ENCODE data around the gene USP37. TPM values are rescaled to one million over a fixed set of nuclear protein-coding genes. Genes with fewer than 3 reads are reported as not detected.
"Not testable (repeated sequence)": the region's sequence is repeated elsewhere in the genome, so short reads cannot be mapped to it uniquely, and the experiment has no call there.

The USP37 gene
- polyA plus RNA-seq, 6 donors from 2014 or later: 3.0 to 19.1 (median 12.3) TPM

GRCh38 chr2:218536804-218537494 lies 31.2 kb downstream of the USP37 start:
- Mint-ChIP-seq H3K4me1 (peaks cover 0 to 7% (median 0%) of the 10 kb centered on the region in 3 donors), H3K9me3 (no peaks in the 10 kb centered on the region), H3K4me3 (no peak overlapping the region), H3K36me3 (peaks cover 14 to 39% of the 10 kb centered on the region in 2 donors), H3K27me3 (no peaks in the 10 kb centered on the region), H3K27ac (peak overlapping the region in 1 of 6 donors; percentile 26)
- no peak for DNase-seq
- no peak for ATAC-seq (ENCODE audit: low read depth in 2 of 2)

- DNase-seq: no peak
- Mint-ChIP-seq H3K4me3 (no peak overlapping the region), H3K36me3 (peaks cover 39 to 42% of the 10 kb centered on the region in 2 donors), H3K27me3 (no peaks in the 10 kb centered on the region), H3K27ac (no peak overlapping the region), H3K9me3 (peaks cover 0 to 5% (median 3%) of the 10 kb centered on the region in 7 donors), H3K4me1 (no peaks in the 10 kb centered on the region)
- no peak for ATAC-seq (ENCODE audit: low read depth in 2 of 2)
Observed at GRCh38 chr2:218529990-218530389, 38.2 kb downstream of the USP37 start.

GRCh38 chr2:218528409-218528808 lies 39.7 kb downstream of the USP37 start:
- H3K27me3 Mint-ChIP-seq; H3K27ac Mint-ChIP-seq; ATAC-seq (ENCODE audit: low read depth in 2 of 2); DNase-seq; H3K4me1 Mint-ChIP-seq; H3K4me3 Mint-ChIP-seq: not testable (repeated sequence)
- Mint-ChIP-seq H3K9me3 (peaks cover 0 to 13% (median 4%) of the 10 kb centered on the region in 7 donors), H3K36me3 (peaks cover 44 to 45% of the 10 kb centered on the region in 2 donors)

GRCh38 chr2:218523651-218524050 lies 44.5 kb downstream of the USP37 start:
- H3K4me3 Mint-ChIP-seq: no peak overlapping the region
- H3K36me3 Mint-ChIP-seq: peaks cover 27 to 45% of the 10 kb centered on the region in 2 donors
- peaks cover 0 to 13% (median 4%) of the 10 kb centered on the region in 7 donors for H3K9me3 Mint-ChIP-seq
- H3K27me3 Mint-ChIP-seq: no peaks in the 10 kb centered on the region
- ATAC-seq (ENCODE audit: low read depth in 2 of 2): no peak
- no peaks in the 10 kb centered on the region for H3K4me1 Mint-ChIP-seq
- DNase-seq: no peak
- H3K27ac Mint-ChIP-seq: no peak overlapping the region

- Mint-ChIP-seq H3K27ac (no peak overlapping the region), H3K27me3 (no peaks in the 10 kb centered on the region), H3K4me3 (no peak overlapping the region), H3K4me1 (peaks cover 0 to 3% (median 0%) of the 10 kb centered on the region in 3 donors), H3K9me3 (peaks cover 0 to 5% (median 0%) of the 10 kb centered on the region in 7 donors), H3K36me3 (peaks cover 11 to 18% of the 10 kb centered on the region in 2 donors)
- ATAC-seq (ENCODE audit: low read depth in 2 of 2): no peak
- no peak for DNase-seq
Observed at GRCh38 chr2:218518876-218519275, 49.3 kb downstream of the USP37 start.

- no peaks in the 10 kb centered on the region for H3K9me3 Mint-ChIP-seq
Observed at GRCh38 chr2:218517434-218518206, 50.5 kb downstream of the USP37 start.

GRCh38 chr2:218516614-218517013 lies 51.5 kb downstream of the USP37 start:
- H3K4me3 Mint-ChIP-seq: no peak overlapping the region
- ATAC-seq (ENCODE audit: low read depth in 2 of 2) (no peak), DNase-seq (peak; percentile 17)
- no peaks in the 10 kb centered on the region for H3K9me3 Mint-ChIP-seq
- no peak overlapping the region for H3K27ac Mint-ChIP-seq
- peaks cover 10% of the 10 kb centered on the region in 2 donors for H3K36me3 Mint-ChIP-seq
- peaks cover 0 to 3% (median 0%) of the 10 kb centered on the region in 3 donors for H3K4me1 Mint-ChIP-seq
- no peaks in the 10 kb centered on the region for H3K27me3 Mint-ChIP-seq

More at GRCh38 chr2:218517434-218518206, 50.5 kb downstream of the USP37 start:
- peaks cover 10 to 12% of the 10 kb centered on the region in 2 donors for H3K36me3 Mint-ChIP-seq
- no peaks in the 10 kb centered on the region for H3K27me3 Mint-ChIP-seq
- ATAC-seq (ENCODE audit: low read depth in 2 of 2) (no peak), DNase-seq (no peak)
- H3K4me3 Mint-ChIP-seq: no peak overlapping the region
- H3K27ac Mint-ChIP-seq: peak overlapping the region in 2 of 6 donors; percentile 32 to 52
- peaks cover 0 to 3% (median 0%) of the 10 kb centered on the region in 3 donors for H3K4me1 Mint-ChIP-seq

GRCh38 chr2:218513676-218514075 lies 54.5 kb downstream of the USP37 start:
- H3K9me3 Mint-ChIP-seq: no peaks in the 10 kb centered on the region
- H3K27me3 Mint-ChIP-seq: no peaks in the 10 kb centered on the region
- H3K4me3 Mint-ChIP-seq: no peak overlapping the region
- ATAC-seq (ENCODE audit: low read depth in 2 of 2): no peak
- peak overlapping the region in 1 of 6 donors; percentile 16 for H3K27ac Mint-ChIP-seq
- peaks cover 0 to 3% (median 0%) of the 10 kb centered on the region in 3 donors for H3K4me1 Mint-ChIP-seq
- peaks cover 0 to 12% of the 10 kb centered on the region in 2 donors for H3K36me3 Mint-ChIP-seq
- DNase-seq: no peak

GRCh38 chr2:218508299-218508698 lies 59.9 kb downstream of the USP37 start:
- Mint-ChIP-seq H3K9me3 (no peaks in the 10 kb centered on the region), H3K27me3 (no peaks in the 10 kb centered on the region), H3K36me3 (peaks cover 6 to 31% of the 10 kb centered on the region in 2 donors), H3K4me1 (no peaks in the 10 kb centered on the region), H3K27ac (peak overlapping the region in 1 of 6 donors; percentile 1), H3K4me3 (no peak overlapping the region)
- no peak for ATAC-seq (ENCODE audit: low read depth in 2 of 2)
- DNase-seq: no peak

GRCh38 chr2:218505754-218506371 lies 62.3 kb downstream of the USP37 start:
- Mint-ChIP-seq H3K36me3 (peaks cover 6 to 38% of the 10 kb centered on the region in 2 donors), H3K27ac (peak overlapping the region in 1 of 6 donors; percentile 69), H3K4me1 (no peaks in the 10 kb centered on the region), H3K9me3 (no peaks in the 10 kb centered on the region), H3K27me3 (no peaks in the 10 kb centered on the region), H3K4me3 (no peak overlapping the region)
- no peak for DNase-seq
- no peak for ATAC-seq (ENCODE audit: low read depth in 2 of 2)

- H3K4me1 Mint-ChIP-seq: no peaks in the 10 kb centered on the region
- ATAC-seq (ENCODE audit: low read depth in 2 of 2) (no peak), DNase-seq (no peak)
- no peaks in the 10 kb centered on the region for H3K27me3 Mint-ChIP-seq
- no peak overlapping the region for H3K4me3 Mint-ChIP-seq
- H3K9me3 Mint-ChIP-seq: no peaks in the 10 kb centered on the region
- H3K36me3 Mint-ChIP-seq: peaks cover 6 to 25% of the 10 kb centered on the region in 2 donors
- H3K27ac Mint-ChIP-seq: peak overlapping the region in 5 of 6 donors; percentile 3 to 74 (median 9)
Observed at GRCh38 chr2:218501665-218502064, 66.5 kb downstream of the USP37 start.

GRCh38 chr2:218500501-218501060 lies 67.6 kb downstream of the USP37 start:
- Mint-ChIP-seq H3K4me3 (no peak overlapping the region), H3K27me3 (no peaks in the 10 kb centered on the region), H3K36me3 (peaks cover 6 to 23% of the 10 kb centered on the region in 2 donors), H3K9me3 (no peaks in the 10 kb centered on the region), H3K27ac (peak overlapping the region in 3 of 6 donors; percentile 47 to 87 (median 61)), H3K4me1 (no peaks in the 10 kb centered on the region)
- no peak for ATAC-seq (ENCODE audit: low read depth in 2 of 2)
- no peak for DNase-seq

GRCh38 chr2:218485986-218486667 lies 82.0 kb downstream of the USP37 start:
- Mint-ChIP-seq H3K9me3 (no peaks in the 10 kb centered on the region), H3K27me3 (no peaks in the 10 kb centered on the region), H3K36me3 (peaks cover 12 to 25% of the 10 kb centered on the region in 2 donors), H3K27ac (peak overlapping the region in 1 of 6 donors; percentile 30), H3K4me3 (no peak overlapping the region), H3K4me1 (peaks cover 4 to 15% (median 13%) of the 10 kb centered on the region in 3 donors)
- no peak for ATAC-seq (ENCODE audit: low read depth in 2 of 2)
- DNase-seq: no peak

Measured in naive B cell (primary cell).